Chondrocyte (in vitro differentiated cells): ENCODE data around the gene OSMR. TPM values are rescaled to one million over a fixed set of nuclear protein-coding genes. Genes with fewer than 3 reads are reported as not detected.

Experiments used
- DNase-seq: peaks from one replicate; pipeline ENCODE4 v3.0.0; 2021; ENCODE audit warnings: mixed read lengths, low spot score
- H3K27ac Mint-ChIP-seq: one replicate; pipeline ENCODE4 v1.8.0; 2021; ENCODE audit warnings: mild to moderate bottlenecking, moderate library complexity, mixed read lengths; ENCODE audit not compliant: unreplicated experiment
- H3K27me3 Mint-ChIP-seq: 2 replicates; pipeline ENCODE4 v1.8.0; 2021; ENCODE audit warnings: low read depth, mixed read lengths
- H3K36me3 Mint-ChIP-seq: 2 replicates; pipeline ENCODE4 v1.8.0; 2021; ENCODE audit warnings: low read depth, mixed read lengths
- H3K4me1 Mint-ChIP-seq: 2 replicates; pipeline ENCODE4 v1.8.0; 2021; ENCODE audit warnings: low read depth, mild to moderate bottlenecking, mixed read lengths
- H3K4me3 Mint-ChIP-seq: one replicate; pipeline ENCODE4 v1.8.0; 2021; ENCODE audit warnings: mild to moderate bottlenecking, moderate library complexity, mixed read lengths; ENCODE audit not compliant: unreplicated experiment
- H3K9me3 Mint-ChIP-seq: 2 replicates; pipeline ENCODE4 v1.8.0; 2021; ENCODE audit warnings: low read depth, mixed read lengths
- total RNA-seq: library from RNA; stranded (reverse); gene quantifications from 3 replicates; pipeline ENCODE4 v1.2.1, GENCODE V29; 2021
- TF ChIP-seq, protein P1 (sequence below): fragments of 200-600 bp; sonication (generic); IDR thresholded peaks from 2 replicates; pipeline ENCODE4 v1.5.0; 2021; ENCODE audit warnings: antibody characterized with exemption, mild to moderate bottlenecking, moderate library complexity

The OSMR gene
- total RNA-seq, 1 donor from 2014 or later = 43.0 TPM

DNA sequence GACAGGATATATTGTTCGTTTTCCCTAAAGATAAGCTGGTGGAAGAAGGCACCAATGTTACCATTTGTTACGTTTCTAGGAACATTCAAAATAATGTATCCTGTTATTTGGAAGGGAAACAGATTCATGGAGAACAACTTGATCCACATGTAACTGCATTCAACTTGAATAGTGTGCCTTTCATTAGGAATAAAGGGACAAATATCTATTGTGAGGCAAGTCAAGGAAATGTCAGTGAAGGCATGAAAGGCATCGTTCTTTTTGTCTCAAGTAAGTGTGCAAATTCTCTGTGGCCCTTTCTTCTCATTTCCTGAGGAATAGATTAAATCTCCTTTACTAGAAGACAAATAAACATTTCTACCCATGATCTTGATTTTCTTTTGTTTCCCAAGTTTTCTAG is 38.0 kb downstream of the OSMR start:
- no peaks in the 10 kb centered on the region for H3K9me3 Mint-ChIP-seq
- DNase-seq = no peak
- no peak overlapping the region for H3K4me3 Mint-ChIP-seq
- H3K27ac Mint-ChIP-seq = no peak overlapping the region
- H3K27me3 Mint-ChIP-seq = no peaks in the 10 kb centered on the region
- TF ChIP-seq, protein P1, sequence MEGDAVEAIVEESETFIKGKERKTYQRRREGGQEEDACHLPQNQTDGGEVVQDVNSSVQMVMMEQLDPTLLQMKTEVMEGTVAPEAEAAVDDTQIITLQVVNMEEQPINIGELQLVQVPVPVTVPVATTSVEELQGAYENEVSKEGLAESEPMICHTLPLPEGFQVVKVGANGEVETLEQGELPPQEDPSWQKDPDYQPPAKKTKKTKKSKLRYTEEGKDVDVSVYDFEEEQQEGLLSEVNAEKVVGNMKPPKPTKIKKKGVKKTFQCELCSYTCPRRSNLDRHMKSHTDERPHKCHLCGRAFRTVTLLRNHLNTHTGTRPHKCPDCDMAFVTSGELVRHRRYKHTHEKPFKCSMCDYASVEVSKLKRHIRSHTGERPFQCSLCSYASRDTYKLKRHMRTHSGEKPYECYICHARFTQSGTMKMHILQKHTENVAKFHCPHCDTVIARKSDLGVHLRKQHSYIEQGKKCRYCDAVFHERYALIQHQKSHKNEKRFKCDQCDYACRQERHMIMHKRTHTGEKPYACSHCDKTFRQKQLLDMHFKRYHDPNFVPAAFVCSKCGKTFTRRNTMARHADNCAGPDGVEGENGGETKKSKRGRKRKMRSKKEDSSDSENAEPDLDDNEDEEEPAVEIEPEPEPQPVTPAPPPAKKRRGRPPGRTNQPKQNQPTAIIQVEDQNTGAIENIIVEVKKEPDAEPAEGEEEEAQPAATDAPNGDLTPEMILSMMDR = no peak
- no peaks in the 10 kb centered on the region for H3K4me1 Mint-ChIP-seq
- H3K36me3 Mint-ChIP-seq = peaks cover 52% of the 10 kb centered on the region

DNA sequence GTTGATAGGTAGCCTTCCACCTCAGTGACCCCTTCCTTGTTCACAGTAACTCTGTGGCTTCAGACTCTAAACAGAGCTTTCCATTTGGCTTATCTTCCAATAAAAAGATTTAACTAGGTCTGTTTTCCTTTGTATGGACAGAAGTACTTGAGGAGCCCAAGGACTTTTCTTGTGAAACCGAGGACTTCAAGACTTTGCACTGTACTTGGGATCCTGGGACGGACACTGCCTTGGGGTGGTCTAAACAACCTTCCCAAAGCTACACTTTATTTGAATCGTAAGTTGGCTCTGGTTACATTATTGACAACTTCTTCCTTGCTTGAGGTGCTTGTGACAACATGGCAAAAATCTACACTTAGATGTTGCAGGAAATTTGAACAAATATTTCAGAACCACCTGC is 39.4 kb downstream of the OSMR start:
- TF ChIP-seq, protein P1 = no peak
- peaks cover 47% of the 10 kb centered on the region for H3K36me3 Mint-ChIP-seq

GRCh38 chr5:38888041-38888440 is 42.2 kb downstream of the OSMR start:
- H3K4me1 Mint-ChIP-seq = no peaks in the 10 kb centered on the region
- H3K36me3 Mint-ChIP-seq = peaks cover 43% of the 10 kb centered on the region
- no peak overlapping the region for H3K27ac Mint-ChIP-seq
- TF ChIP-seq, protein P1 = no peak
- H3K4me3 Mint-ChIP-seq = no peak overlapping the region
- H3K9me3 Mint-ChIP-seq = no peaks in the 10 kb centered on the region
- H3K27me3 Mint-ChIP-seq = no peaks in the 10 kb centered on the region
- no peak for DNase-seq

More for the DNA sequence above, 39.4 kb downstream of the OSMR start:
- Mint-ChIP-seq H3K27ac (no peak overlapping the region), H3K9me3 (no peaks in the 10 kb centered on the region), H3K4me3 (no peak overlapping the region), H3K4me1 (no peaks in the 10 kb centered on the region), H3K27me3 (no peaks in the 10 kb centered on the region)
- no peak for DNase-seq

DNA sequence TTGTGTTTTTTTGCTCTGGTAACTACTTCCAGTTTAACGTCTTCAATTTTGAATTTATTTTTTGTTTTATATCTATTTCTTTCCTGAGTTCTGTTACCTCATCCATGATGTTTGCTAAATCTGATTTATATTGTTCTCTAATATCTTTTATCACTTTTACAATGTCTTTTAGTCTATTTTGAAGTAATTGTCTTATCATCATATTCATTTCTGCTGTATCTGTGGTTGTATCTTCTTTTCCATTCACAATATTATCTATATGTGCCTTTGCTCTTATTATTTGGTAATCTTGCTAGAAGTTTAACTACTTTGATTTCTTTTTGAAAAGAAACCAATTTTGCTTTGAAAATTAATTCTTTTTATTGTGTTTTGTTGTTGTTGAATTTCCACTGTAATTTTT is 43.6 kb downstream of the OSMR start:
- no peaks in the 10 kb centered on the region for H3K4me1 Mint-ChIP-seq
- TF ChIP-seq, protein P1 = no peak
- DNase-seq = no peak
- peaks cover 36% of the 10 kb centered on the region for H3K36me3 Mint-ChIP-seq
- no peaks in the 10 kb centered on the region for H3K27me3 Mint-ChIP-seq
- H3K9me3 Mint-ChIP-seq = peaks cover 8% of the 10 kb centered on the region
- no peak overlapping the region for H3K27ac Mint-ChIP-seq
- H3K4me3 Mint-ChIP-seq = no peak overlapping the region

DNA sequence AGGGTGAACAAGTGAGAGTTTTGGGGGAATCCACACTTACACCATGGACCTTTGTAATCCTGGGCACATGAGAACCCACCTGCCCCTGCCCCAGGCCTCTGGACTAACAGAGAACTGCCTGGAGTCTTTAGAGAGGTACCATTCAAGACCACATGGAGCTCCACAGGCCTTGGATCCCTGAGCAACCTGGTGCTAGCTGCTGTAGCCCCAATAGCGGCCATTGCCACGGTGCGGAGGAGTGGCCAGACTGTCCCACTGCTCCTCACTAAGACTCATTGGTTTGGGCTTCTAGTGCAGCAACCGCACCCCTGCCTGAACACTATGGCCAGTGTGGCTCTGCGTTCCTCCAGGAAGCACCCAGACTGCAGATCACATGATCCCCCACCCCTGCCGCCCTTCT is 45.8 kb downstream of the OSMR start:
- Mint-ChIP-seq H3K27me3 (no peaks in the 10 kb centered on the region), H3K27ac (no peak overlapping the region), H3K36me3 (peaks cover 23% of the 10 kb centered on the region)

More for the DNA sequence above, 45.8 kb downstream of the OSMR start:
- no peak for DNase-seq
- H3K9me3 Mint-ChIP-seq = peaks cover 28% of the 10 kb centered on the region
- H3K4me3 Mint-ChIP-seq = no peak overlapping the region
- TF ChIP-seq, protein P1 = no peak
- H3K4me1 Mint-ChIP-seq = no peaks in the 10 kb centered on the region
